Thoracic aorta (tissue), 2 donors: Measurements from ENCODE around the gene PDE6G. TPM values are rescaled to one million over a fixed set of nuclear protein-coding genes. Genes with fewer than 3 reads are reported as not detected.
"Not testable (repeated sequence)": the region's sequence is repeated elsewhere in the genome, so short reads cannot be mapped to it uniquely, and the experiment has no call there.

ENCODE experiments used
- ATAC-seq: fragments of 150-250 bp; one replicate; pipeline ENCODE4 v1.8.0; 2017; ENCODE audit warnings: low read depth; ENCODE audit not compliant: insufficient number of reproducible peaks, low FRiP score
- DNase-seq: peaks from one replicate; pipeline ENCODE4 v3.0.0-alpha.2; 2020; ENCODE audit warnings: low spot score
- H3K27ac ChIP-seq, 2 donors: fragments of 200-600 bp; sonication (generic); 1 replicate in 1 of 2; 2 replicates in 1 of 2; pipeline ENCODE4 v1.5.1; 2016; ENCODE audit warnings: mild to moderate bottlenecking in 2 of 2, moderate library complexity in 2 of 2
- H3K27me3 ChIP-seq: fragments of 200-600 bp; sonication (generic); replicated peaks from 2 replicates; pipeline ENCODE4 v1.6.0; 2016; ENCODE audit warnings: mild to moderate bottlenecking; ENCODE audit not compliant: insufficient read depth
- H3K36me3 ChIP-seq: fragments of 200-600 bp; sonication (generic); one replicate; pipeline ENCODE4 v1.5.1; 2016
- H3K4me1 ChIP-seq, 2 donors: fragments of 200-600 bp; sonication (generic); 1 replicate in 1 of 2; 2 replicates in 1 of 2; pipeline versions ENCODE4 v1.5.1 to v1.6.0; 2016; ENCODE audit warnings: low read depth in 2 of 2, mild to moderate bottlenecking in 1 of 2; ENCODE audit not compliant: control insufficient read depth in 1 of 2
- H3K4me3 ChIP-seq: fragments of 200-600 bp; sonication (generic); 2 replicates; pipeline ENCODE4 v1.5.1; 2016; ENCODE audit warnings: mild to moderate bottlenecking
- H3K9me3 ChIP-seq: fragments of 200-600 bp; sonication (generic); 2 replicates; pipeline ENCODE4 v1.5.1; 2016
- CTCF ChIP-seq: fragments of 200-600 bp; sonication (generic); IDR thresholded peaks from one replicate; pipeline ENCODE4 v1.5.1; 2019; ENCODE audit warnings: antibody characterized with exemption
- total RNA-seq, 2 donors: library from RNA; depleted of rRNA; stranded (reverse); fragments of >200 nt; gene quantifications; one replicate each; pipeline versions ENCODE4 v1.1.0 to v1.2.3, GENCODE V29; 2016

The PDE6G gene
- total RNA-seq, 2 donors from 2014 or later, result not detected

- H3K4me3 ChIP-seq, result peak overlapping the region; percentile 93
- no peak for DNase-seq
- peaks cover 19 to 24% of the 10 kb centered on the region in 2 donors for H3K4me1 ChIP-seq
- H3K27me3 ChIP-seq, result no peaks in the 10 kb centered on the region
- H3K27ac ChIP-seq, result peak overlapping the region in 1 of 2 donors; percentile 84
- H3K9me3 ChIP-seq, result no peaks in the 10 kb centered on the region
- H3K36me3 ChIP-seq, result peaks cover 21% of the 10 kb centered on the region
- ATAC-seq, result no peak
- TF ChIP-seq CTCF, result no peak
Observed at GRCh38 chr17:81682565-81683207, 26.3 kb upstream of the PDE6G start.

GRCh38 chr17:81681672-81682071 is 25.3 kb upstream of the PDE6G start:
- H3K4me1 ChIP-seq, result peaks cover 19 to 24% of the 10 kb centered on the region in 2 donors
- H3K27me3 ChIP-seq, result no peaks in the 10 kb centered on the region
- ATAC-seq (no peak), DNase-seq (no peak)
- H3K27ac ChIP-seq, result no peak overlapping the region
- H3K9me3 ChIP-seq, result no peaks in the 10 kb centered on the region
- H3K36me3 ChIP-seq, result peaks cover 12% of the 10 kb centered on the region
- TF ChIP-seq CTCF, result no peak
- H3K4me3 ChIP-seq, result no peak overlapping the region

GRCh38 chr17:81680150-81680549 is 23.8 kb upstream of the PDE6G start:
- H3K27me3 ChIP-seq, result no peaks in the 10 kb centered on the region
- DNase-seq (no peak), ATAC-seq (no peak)
- peaks cover 14 to 16% of the 10 kb centered on the region in 2 donors for H3K4me1 ChIP-seq
- H3K27ac ChIP-seq, result no peak overlapping the region
- TF ChIP-seq CTCF, result no peak
- no peaks in the 10 kb centered on the region for H3K36me3 ChIP-seq
- no peak overlapping the region for H3K4me3 ChIP-seq
- H3K9me3 ChIP-seq, result no peaks in the 10 kb centered on the region

- H3K4me1 ChIP-seq, result no peaks in the 10 kb centered on the region
- DNase-seq, result no peak
- ATAC-seq, result no peak
- peaks cover 18% of the 10 kb centered on the region for H3K36me3 ChIP-seq
- H3K9me3 ChIP-seq, result no peaks in the 10 kb centered on the region
- no peak overlapping the region for H3K4me3 ChIP-seq
- H3K27me3 ChIP-seq, result no peaks in the 10 kb centered on the region
- no peak overlapping the region for H3K27ac ChIP-seq
- no peak for TF ChIP-seq CTCF
Observed at GRCh38 chr17:81676906-81677305, 20.6 kb upstream of the PDE6G start.

GRCh38 chr17:81675515-81676221 is 19.3 kb upstream of the PDE6G start:
- H3K9me3 ChIP-seq, ATAC-seq, DNase-seq, H3K4me1 ChIP-seq, H3K4me3 ChIP-seq, H3K27me3 ChIP-seq, H3K27ac ChIP-seq: not testable (repeated sequence)
- peaks cover 29% of the 10 kb centered on the region for H3K36me3 ChIP-seq
- TF ChIP-seq CTCF, result peak; percentile 59
